ENCODE measurements around the gene AHNAK2. TPM values are rescaled to one million over a fixed set of nuclear protein-coding genes. Genes with fewer than 3 reads are reported as not detected.

The AHNAK2 gene
- total RNA-seq, 4 donors from 2014 or later = 44.9 to 175 (median 71.7) TPM

DNA sequence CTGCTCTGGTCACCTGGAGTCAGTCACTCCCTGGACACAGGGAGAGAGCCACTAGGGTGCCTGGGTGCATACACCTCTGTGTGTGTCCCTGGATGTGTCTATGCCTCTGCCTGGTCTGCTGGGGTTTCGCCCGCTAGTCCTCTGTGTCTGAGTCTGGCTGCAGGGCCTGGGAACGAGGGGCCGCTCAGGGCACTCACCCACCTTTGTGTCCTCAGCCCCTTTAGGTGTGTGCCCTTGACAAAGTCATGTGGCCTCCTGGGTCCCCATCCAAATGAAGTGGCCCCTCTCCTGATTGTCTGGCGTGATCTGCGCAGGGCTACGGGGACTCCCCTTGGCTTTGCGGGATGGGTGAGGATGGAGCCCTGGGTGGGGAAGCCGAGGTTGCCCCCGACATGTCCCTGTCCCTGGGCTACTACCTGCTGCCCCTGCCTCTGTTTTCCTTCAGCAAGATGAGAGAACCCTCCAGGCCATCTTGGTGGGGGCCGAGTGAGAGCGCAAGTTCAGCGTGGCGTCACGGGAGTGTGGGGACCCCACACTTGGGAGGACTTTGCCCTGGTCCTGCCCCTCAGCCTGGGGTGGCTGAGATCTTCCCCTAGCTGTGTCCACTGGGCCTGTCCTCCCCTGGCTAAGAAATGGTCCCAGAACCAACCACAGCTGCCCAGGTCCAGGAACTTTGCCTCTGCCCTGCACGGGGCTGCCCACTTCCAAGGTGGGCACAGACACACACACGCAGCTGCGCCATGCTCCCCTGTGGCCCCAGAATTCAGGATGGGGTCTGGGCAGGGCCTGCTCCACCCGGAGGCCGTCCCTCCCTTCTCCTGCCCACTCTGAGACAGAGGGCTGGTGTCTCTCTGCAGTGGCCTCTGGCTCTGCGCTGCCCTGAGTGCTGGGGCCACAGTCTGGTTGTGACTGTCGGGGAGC, 2.7 kb upstream of the AHNAK2 start:
- Histone ChIP-seq H3K9me3 (no peaks in the 10 kb centered on the region), H3K36me3 (no peaks in the 10 kb centered on the region), H3K4me3 (no peak overlapping the region), H3K27ac (no peak overlapping the region), H3K4me1 (peaks cover 0 to 21% of the 10 kb centered on the region in 2 donors), H3K27me3 (no peaks in the 10 kb centered on the region)
- TF ChIP-seq POLR2A (IDR thresholded peaks at IDR 0.05) = no peak
- TF ChIP-seq, protein P1, sequence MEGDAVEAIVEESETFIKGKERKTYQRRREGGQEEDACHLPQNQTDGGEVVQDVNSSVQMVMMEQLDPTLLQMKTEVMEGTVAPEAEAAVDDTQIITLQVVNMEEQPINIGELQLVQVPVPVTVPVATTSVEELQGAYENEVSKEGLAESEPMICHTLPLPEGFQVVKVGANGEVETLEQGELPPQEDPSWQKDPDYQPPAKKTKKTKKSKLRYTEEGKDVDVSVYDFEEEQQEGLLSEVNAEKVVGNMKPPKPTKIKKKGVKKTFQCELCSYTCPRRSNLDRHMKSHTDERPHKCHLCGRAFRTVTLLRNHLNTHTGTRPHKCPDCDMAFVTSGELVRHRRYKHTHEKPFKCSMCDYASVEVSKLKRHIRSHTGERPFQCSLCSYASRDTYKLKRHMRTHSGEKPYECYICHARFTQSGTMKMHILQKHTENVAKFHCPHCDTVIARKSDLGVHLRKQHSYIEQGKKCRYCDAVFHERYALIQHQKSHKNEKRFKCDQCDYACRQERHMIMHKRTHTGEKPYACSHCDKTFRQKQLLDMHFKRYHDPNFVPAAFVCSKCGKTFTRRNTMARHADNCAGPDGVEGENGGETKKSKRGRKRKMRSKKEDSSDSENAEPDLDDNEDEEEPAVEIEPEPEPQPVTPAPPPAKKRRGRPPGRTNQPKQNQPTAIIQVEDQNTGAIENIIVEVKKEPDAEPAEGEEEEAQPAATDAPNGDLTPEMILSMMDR (IDR thresholded peaks at IDR 0.05) = no peak
- no peak for DNase-seq
- intact Hi-C loops (cut with DNase I; ENCODE audit: low total_unique reads) = no loop called here

DNA sequence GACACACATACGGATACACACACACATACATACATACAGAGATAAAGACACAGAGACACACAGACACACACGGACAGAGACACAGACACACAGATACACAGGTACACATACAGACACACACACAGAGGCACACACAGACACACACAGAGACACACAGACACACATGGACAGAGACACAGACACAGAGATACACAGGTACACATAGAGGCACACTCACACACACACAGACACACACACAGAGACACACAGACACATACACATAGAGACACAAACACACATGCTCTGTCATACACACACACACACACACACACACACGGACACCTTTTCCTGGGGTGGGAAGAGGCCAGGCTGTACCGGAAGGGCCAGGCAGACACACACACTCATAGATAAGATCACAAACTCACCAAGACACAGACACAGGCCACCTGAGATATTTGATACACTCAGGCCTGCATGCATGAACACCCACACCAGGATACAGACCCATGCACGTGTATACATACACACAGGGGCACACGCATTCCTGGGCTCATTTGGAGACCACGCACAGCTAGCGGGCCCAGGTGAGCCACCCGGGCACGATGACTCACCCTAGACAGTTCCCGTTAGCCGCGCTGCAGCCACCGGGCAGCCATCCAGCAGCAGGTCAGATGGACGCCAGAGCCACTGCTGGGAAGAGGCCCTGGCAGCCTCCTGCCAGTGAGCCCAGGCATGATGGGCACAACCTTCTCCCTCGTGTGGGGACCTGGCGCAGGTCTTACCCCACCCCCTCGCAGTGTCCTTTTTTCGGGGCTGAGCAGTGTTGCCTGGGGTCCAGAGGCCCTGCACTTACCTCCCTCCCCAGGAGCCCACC, 1.8 kb upstream of the AHNAK2 start:
- Histone ChIP-seq H3K27ac (peak overlapping the region in 1 of 2 donors; percentile 33), H3K9me3 (no peaks in the 10 kb centered on the region), H3K36me3 (no peaks in the 10 kb centered on the region), H3K4me1 (peaks cover 7 to 30% of the 10 kb centered on the region in 2 donors), H3K27me3 (no peaks in the 10 kb centered on the region), H3K4me3 (no peak overlapping the region)
- no peak for TF ChIP-seq POLR2A (IDR thresholded peaks at IDR 0.05)
- TF ChIP-seq, protein P1 (IDR thresholded peaks at IDR 0.05) = no peak
- DNase-seq = peak; percentile 55 to 65
- intact Hi-C loops (cut with DNase I; ENCODE audit: low total_unique reads) = loop anchor here (5.0 kb wide), 1 partner anchor 42 kb away; the partner anchor contains the start of gene CDCA4

DNA sequence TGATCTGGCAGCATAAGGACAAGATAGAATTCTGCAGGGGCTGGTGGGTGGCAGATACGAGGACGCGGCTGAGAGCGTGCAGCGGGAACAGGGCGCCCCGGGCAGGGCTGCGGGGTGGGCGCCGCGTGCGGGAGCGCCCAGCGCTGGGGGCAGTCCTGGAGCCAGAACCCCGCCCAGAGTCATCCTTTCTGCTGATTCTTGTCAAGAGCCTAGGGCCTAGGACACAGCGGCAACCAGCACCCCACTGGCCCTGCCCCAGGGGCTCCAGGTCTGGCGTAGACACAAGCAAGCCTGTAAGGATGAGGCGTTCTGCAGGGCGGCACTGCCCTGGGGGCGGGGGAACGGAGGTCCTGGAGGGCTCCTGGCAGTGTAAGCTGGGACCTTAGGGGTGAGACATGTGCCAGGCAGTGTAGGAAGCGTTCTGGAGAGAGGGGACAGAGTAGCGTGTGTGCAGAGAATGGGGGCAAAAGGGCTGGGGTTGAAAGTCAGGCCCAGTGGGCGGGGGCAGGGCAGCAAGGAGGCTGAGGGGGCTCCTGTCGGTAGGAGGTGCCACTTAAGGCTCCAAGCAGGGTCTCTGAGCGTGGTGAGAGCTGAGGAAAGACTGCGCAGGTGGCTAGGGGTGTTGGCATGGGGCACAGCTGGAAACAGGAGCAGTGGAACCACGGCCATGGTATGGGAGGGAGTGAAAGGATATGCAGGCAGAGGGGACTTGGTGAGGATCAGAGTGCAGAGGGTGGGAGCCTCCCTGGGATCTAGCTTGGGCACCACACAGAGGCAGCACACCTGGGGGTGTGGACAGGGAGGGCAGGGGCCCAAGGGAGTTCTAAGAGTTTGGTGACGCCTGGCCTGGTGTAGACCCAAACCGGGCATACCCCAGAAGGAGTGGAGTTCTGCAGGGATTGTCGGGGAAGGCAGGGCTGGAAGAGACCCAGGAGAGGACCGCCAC, 845 bp upstream of the AHNAK2 start:
- peak overlapping the region in 1 of 2 donors; percentile 38 for H3K27ac ChIP-seq
- H3K9me3 ChIP-seq = no peaks in the 10 kb centered on the region
- intact Hi-C loops (cut with DNase I; ENCODE audit: low total_unique reads) = loop anchor here (5.0 kb wide), 1 partner anchor 43 kb away; the partner anchor contains the start of gene CDCA4
- H3K4me1 ChIP-seq = peaks cover 12 to 39% of the 10 kb centered on the region in 2 donors
- no peak for TF ChIP-seq POLR2A (IDR thresholded peaks at IDR 0.05)
- TF ChIP-seq, protein P1 (IDR thresholded peaks at IDR 0.05) = no peak
- peak in 1 of 2 donors; percentile 39 for DNase-seq
- no peaks in the 10 kb centered on the region for H3K36me3 ChIP-seq
- H3K4me3 ChIP-seq = peak overlapping the region in 1 of 2 donors; percentile 52
- H3K27me3 ChIP-seq = no peaks in the 10 kb centered on the region

DNA sequence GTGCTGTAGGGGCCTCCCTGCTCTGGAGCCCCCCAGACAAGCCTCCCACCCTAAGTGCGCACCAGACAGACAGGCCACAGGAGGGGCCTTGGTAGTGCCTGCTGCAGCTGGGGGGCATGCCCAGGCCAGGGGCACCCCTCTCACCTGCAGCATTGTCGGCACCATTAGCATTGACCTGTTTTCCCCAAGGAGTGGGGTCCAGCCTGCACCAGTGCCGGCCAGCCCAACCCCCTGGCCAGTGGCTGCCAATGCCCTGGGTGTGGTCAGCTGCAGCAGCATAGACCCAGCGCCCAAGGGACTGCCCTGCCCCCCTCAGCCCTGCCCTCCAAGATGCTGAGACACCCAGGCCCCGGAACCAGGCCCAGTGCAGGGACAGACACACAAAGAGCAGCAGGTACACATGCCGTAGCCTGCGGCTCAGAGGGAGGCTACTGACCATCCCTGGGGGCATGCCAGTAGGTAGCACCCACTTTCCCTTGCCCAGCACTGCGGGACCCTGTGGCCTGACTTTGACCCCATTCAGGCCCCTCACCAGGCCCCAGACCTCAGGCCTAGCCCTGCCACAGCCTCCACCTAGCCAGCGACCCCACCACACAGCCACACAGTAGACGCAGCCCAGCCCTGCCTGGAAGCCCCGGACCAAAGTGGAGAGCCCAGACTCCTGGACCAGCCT, 1.0 kb downstream of the AHNAK2 start:
- H3K27ac ChIP-seq = no peak overlapping the region
- peak overlapping the region; percentile 33 to 52 for H3K4me3 ChIP-seq

More for the DNA sequence above, 1.0 kb downstream of the AHNAK2 start:
- no peaks in the 10 kb centered on the region for H3K9me3 ChIP-seq
- no peak for DNase-seq
- TF ChIP-seq POLR2A (IDR thresholded peaks at IDR 0.05) = no peak
- TF ChIP-seq, protein P1 (IDR thresholded peaks at IDR 0.05) = no peak
- H3K36me3 ChIP-seq = no peaks in the 10 kb centered on the region
- H3K4me1 ChIP-seq = peaks cover 23 to 46% of the 10 kb centered on the region in 2 donors
- intact Hi-C loops (cut with DNase I; ENCODE audit: low total_unique reads) = loop anchor here (5.0 kb wide), 1 partner anchor 45 kb away; the partner anchor contains the start of gene CDCA4
- no peaks in the 10 kb centered on the region for H3K27me3 ChIP-seq
